Endothelial cell of hepatic sinusoid (primary cell): Measurements from ENCODE around the gene DPRX.

ENCODE experiments used
- in situ Hi-C: cut with HindIII; loops from 2 replicates; pipeline ENCODE4 v1.10.0; 2017; ENCODE audit warnings: low sequenced_read_pairs

Gene DPRX

DNA sequence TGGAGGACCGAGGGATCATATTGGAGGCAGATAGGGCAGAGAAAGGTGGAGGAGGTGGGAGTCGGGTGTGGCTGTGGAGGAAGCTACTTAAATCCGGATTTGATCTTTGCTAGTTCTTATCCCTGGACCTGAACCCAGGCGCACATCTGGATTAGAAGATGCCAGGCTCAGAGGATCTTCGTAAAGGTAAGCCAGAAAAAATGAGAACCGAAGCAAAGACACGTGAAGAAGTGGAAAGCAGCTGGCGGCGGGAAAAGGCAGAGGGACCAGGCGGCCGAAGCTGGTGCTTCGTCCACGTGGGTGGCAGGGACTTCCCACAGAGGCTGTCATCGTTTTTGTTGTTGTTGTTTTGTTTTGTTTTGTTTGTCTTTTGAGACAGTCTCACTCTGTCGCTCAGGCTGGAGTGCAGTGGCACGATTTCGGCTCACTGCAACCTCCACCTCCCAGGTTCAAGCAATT lies at the start of gene DPRX:
DPRX (plus strand) TSS at position 51 of the 459 bp plus-strand sequence; CDS start at position 159, 108 bp downstream.
- in situ Hi-C loops: no loop called here

- in situ Hi-C loops: no loop called here
Measured at GRCh38 chr19:53583181-53583580, 48.6 kb upstream of the DPRX start.

GRCh38 chr19:53586277-53586691 lies 45.5 kb upstream of the DPRX start:
- in situ Hi-C loops: no loop called here

DNA sequence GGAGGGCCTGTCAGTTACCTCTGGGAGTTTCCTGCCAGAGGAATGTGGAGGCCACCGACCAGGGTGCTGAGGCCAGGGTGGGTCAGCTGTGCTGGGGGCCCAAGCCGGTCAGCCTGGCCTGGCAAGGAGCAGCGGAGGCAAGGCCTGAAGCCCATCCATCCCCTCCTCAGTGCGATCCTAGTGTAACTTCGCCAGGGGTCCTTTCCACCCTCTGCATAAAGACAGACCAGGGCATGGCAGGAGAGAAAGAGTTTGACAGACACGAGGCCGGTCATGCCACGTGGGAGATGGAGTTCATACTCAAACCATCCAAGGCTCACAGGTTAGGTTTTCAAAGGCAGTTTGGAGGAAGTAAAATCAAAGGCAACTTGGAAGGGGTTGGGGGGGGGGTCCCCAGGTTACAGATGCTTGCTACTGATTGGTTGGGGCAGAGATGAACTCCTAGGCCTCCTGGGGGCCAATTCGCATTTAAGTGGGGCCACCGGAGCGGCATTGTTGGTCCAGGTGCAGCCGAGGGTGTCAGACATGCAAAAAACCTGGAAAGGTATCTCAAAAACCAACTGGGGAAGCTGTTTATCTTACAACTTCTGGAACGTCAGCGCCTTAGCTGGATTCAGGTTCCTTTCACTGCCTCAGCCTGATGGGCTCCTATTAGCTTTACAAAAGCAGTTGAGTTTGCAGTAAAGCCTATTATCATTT lies 36.8 kb upstream of the DPRX start:
- in situ Hi-C loops: no loop called here

- in situ Hi-C loops: no loop called here
Measured at GRCh38 chr19:53595510-53595867, 36.3 kb upstream of the DPRX start.

DNA sequence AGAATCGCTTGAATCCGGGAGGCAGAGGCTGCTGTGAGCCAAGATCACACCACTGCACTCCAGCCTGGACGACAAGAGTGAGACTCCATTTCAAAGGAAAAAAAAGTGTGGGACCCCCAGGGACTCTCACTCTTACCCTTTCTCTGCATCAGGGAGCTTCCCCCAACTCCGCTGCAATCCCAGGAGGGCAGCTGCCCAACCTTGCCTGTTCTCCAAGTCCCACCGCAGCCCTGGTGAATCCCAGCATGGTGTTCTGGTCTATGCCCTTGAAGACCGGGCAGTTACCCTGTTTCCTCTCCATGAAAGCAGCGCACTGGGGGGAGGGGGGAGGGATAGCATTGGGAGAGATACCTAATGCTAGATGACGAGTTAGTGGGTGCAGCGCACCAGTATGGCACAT lies 35.7 kb upstream of the DPRX start:
- in situ Hi-C loops: no loop called here

GRCh38 chr19:53597023-53597422 lies 34.8 kb upstream of the DPRX start:
- in situ Hi-C loops: no loop called here

DNA sequence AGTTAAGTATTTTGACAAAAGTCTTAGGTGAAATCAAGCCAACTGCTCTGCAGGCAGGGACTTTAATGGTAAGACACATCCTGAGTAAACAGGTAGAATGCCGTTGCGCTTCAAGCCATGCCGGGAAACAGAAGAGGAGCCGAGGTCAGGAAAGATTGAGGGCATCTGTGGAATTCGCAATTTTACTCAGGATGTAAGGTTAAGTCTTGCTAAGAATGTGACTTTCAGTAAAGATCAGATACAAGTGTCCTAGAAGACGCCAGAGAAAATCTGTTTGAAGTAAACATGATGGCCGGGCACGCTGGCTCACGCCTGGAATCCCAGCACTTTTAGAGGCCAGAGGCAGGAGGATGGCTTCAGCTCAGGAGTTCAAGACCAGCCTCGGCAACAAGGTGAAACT lies 33.4 kb upstream of the DPRX start:
- in situ Hi-C loops: no loop called here

DNA sequence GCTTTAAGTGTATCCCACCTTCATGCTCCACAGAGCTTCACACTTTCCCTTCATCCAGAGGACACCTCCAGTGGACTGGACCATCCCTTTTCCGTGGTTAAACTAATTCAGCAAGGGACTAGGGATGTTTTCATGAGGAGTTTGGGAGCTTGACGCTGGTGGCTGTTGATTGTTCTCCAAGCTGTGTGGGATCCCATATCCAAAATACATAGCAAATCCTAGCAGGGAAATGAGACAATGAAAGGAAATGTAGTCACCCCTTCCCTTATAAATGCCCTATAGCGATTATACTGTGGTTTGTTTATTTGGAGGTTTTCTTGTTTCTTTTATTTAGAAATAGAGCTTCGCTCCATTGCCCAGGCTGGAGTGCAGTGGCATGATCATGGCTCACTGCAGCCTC lies 31.6 kb upstream of the DPRX start:
- in situ Hi-C loops: no loop called here

- in situ Hi-C loops: no loop called here
Measured at GRCh38 chr19:53606031-53606430, 25.8 kb upstream of the DPRX start.

- in situ Hi-C loops: no loop called here
Measured at GRCh38 chr19:53608381-53608780, 23.4 kb upstream of the DPRX start.

- in situ Hi-C loops: loop anchor here (5.0 kb wide), 1 partner anchor 46 kb away; no protein-coding TSS in a partner anchor
Measured at GRCh38 chr19:53612762-53613526, 18.9 kb upstream of the DPRX start.

GRCh38 chr19:53621885-53622740 lies 9.7 kb upstream of the DPRX start:
- in situ Hi-C loops: no loop called here

GRCh38 chr19:53624771-53625545 lies 6.8 kb upstream of the DPRX start:
- in situ Hi-C loops: no loop called here

GRCh38 chr19:53626486-53626885 lies 5.3 kb upstream of the DPRX start:
- in situ Hi-C loops: no loop called here

DNA sequence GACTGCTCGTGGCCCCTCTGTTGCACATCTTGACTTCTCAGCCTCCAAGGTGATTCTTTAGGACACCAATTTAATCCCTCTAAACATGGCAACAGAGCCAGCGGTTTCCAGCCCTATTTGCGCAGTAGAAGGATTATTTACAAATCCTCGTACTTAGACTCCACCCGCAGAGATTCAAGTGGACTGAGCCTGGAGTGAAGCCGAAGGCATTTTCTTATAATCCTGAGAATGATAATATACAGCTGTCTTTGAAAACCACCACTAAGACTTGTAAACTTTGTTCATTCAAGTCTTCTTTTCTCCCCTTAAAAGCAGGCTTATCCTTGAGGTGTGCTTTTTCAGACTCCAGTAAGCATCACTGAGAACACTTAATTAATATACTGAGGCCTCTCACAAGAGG lies 4.8 kb upstream of the DPRX start:
- in situ Hi-C loops: no loop called here

GRCh38 chr19:53634768-53635167 lies 3.0 kb downstream of the DPRX start:
- in situ Hi-C loops: no loop called here

- in situ Hi-C loops: no loop called here
Measured at GRCh38 chr19:53639471-53639870, 7.7 kb downstream of the DPRX start.

GRCh38 chr19:53642381-53643099 lies 10.7 kb downstream of the DPRX start:
- in situ Hi-C loops: no loop called here
